ENCODE data around the gene DACH1.

Gene DACH1

GRCh38 chr13:71540098-71540497, 326.9 kb downstream of the DACH1 start:
- no peak for FAIRE-seq

DNA sequence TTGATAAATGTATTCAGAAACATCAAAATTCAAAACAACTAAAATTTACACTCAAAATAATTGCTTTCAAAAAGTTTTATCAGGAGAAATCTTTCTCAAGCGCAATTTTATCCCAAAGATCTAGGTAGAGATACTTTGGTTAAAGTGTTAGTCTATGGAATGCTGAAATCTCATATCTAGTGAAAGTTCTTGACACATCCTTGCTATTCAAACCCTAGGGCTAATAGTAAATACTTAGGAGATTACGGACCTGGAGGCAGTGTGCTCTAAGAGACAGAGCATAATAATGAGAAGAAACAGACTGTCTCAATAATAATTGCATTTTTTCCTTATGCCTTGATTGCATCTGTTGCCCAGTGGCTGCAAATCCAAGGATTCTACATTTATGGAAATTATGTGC, 330.8 kb downstream of the DACH1 start:
- FAIRE-seq, result no peak

DNA sequence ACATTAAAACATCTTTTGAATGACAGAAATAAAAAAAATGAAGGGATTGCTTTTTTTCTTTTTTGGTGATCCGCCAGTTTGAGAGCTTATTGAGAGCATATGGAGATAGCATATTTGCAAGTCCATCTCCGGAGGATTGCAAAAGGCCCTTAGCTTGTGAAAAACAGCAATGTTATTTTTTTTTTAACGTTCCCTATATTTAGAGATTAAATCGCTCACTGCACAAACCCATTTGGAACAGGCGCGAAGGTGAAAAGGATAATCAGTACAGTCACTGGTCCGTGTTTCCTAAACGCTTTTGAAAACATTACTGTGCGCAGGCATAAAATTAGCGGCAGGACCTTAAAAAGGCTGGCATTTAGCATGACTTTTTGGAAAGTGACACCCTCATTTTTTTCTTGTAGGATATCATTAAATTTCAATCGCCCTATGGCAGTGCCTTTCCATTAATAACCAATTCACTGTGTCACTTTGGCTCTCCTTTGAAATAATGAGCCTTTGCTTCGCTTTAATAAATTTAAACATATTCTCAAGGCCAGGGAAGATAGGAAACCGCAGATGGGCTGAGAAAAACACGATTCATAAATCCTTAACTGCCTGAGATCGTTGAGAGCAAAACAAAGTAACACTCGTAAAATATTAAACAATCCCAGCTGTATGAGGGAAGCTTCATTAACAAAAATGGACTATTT, 342.2 kb downstream of the DACH1 start:
- FAIRE-seq, result no peak

DNA sequence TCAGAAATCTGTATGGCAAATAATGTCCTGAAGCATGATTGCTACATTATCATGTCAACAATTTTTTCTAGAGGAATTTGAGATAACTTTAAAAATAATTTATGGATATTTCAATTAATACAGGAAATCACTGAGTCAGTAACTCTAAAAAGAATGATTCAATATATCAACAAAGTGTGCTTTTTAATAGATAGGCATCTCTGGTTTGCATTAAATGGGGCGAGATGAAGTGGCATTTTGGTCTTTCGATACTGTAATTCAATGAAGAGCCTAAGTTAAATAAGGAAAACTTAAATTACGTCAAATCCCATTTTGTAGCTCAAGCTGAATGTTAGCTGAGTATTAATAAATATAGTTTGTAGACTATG, 342.8 kb downstream of the DACH1 start:
- FAIRE-seq, result no peak

DNA sequence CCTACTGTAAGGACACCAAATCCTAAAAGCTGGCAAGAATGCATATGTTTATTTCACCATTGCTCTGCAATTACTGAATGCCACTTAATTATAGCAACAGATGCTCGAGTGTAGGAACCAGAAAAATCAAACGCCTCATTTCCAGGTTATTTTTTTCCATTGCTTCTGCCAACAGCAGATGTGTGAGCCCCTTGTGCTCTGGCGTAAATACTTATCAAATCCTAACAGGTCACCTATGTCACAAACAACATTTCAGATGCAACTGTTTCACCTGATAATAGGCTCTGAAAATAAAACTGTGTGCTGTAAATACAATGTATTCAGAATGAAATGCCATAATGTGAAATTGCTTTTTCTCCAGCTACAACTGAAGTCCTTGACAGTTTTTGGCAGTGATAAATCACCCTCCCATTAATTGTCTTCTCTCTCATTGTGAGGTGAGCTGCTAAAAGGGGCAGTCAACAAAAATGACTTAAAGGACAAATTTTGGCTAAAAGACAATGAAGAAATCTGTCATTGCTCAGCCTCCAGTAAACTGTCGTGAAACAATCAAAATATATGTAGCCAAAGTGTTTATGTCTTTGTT, 344.0 kb downstream of the DACH1 start:
- FAIRE-seq, result no peak

- no peak for FAIRE-seq
Observed at GRCh38 chr13:71517004-71517403, 350.0 kb downstream of the DACH1 start.

DNA sequence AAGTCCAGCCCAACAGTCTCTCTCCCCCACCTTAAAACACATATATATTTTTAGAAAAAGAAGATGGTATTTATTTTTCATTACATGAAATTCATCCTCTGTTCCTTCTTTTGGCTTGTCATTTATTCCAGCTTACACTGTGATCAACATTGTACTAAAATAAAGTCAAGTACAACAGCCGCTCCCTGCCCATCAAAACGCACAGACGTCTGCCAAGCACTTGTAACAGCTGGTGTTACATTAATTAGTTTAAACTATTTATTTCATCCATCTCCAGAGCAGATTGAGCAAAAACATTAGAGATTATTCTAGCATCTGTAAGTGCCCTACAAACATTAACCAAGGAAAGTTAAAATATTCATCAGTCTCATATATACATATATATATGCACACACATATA, 350.5 kb downstream of the DACH1 start:
- no peak for FAIRE-seq

DNA sequence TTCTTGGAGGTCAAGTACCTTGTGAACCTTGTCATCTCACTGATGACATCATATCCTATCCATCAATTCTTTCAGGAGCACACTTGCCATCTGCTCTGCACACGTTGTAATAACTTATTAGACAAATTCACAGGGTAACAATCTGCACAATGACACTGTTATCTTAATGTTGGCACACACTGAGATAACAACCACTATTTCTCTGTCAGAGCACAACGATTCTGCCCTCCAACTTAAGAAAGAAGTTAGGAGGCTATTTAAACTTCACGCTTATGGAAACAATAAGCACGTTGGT, 351.3 kb downstream of the DACH1 start:
- FAIRE-seq, result no peak

- no peak for FAIRE-seq
Observed at GRCh38 chr13:71514900-71515743, 351.9 kb downstream of the DACH1 start.

GRCh38 chr13:71513411-71514033, 353.5 kb downstream of the DACH1 start:
- FAIRE-seq, result no peak

- FAIRE-seq, result no peak
Observed at GRCh38 chr13:71503781-71504180, 363.2 kb downstream of the DACH1 start.

GRCh38 chr13:71499944-71500514, 367.0 kb downstream of the DACH1 start:
- FAIRE-seq, result no peak

GRCh38 chr13:71499235-71499634, 367.8 kb downstream of the DACH1 start:
- no peak for FAIRE-seq

DNA sequence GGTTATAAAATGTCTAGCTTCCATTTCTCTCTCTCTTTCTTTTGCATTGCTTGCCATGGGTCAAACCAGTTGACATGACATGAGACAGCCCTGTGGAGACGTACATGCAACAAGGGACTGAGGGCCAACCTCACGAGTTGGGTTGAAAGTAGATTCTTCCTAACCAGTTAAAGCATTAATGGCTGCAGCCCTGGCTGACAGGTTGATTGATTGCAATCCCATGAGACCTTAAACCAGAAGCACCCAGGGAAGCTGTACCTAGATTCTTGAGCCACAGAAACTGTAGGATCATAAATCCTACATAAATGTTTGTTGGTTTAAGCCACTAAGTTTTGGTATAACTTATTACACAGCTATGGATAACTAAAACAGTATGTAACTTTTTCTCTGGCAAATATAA, 373.8 kb downstream of the DACH1 start:
- no peak for FAIRE-seq

GRCh38 chr13:71492346-71492871, 374.6 kb downstream of the DACH1 start:
- no peak for FAIRE-seq

- FAIRE-seq, result no peak
Observed at GRCh38 chr13:71491010-71491409, 376.0 kb downstream of the DACH1 start.

GRCh38 chr13:71489041-71489440, 378.0 kb downstream of the DACH1 start:
- no peak for FAIRE-seq

DNA sequence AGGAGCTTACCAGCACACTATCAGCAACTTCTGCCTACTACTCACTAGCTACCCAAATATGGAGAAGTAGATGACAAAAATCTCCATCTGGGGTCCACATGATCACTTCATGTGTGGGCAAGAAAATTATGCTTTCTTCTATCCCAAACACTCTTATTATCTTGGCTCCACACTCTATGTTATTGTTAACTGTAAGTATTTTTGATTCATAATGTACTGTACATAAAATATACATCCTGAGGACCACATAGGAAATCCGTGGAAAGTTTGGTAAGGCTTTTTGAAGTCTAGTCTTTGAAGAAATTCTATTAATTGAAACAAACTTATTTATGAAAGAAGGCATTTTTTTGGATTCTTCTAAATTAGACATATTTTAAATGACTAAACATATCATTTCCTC, 378.8 kb downstream of the DACH1 start:
- no peak for FAIRE-seq

DNA sequence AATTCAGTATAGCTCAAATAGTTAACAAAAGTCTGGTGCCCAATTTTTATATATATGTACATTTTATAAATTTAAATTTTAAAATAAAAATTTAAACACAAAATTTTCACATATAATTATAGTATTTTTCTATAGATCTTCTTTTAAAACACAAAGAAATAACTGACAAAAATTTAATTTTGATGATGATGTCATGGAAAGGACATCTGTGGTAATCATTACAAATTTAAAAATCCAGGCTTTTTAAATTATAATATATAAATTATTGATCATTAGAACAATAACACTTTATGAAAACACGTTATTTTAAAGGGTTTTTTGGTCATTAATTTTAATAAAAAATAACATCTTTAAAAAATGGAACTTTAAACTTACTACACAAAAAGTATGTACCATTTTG, 381.1 kb downstream of the DACH1 start:
- peak; percentile 82 for FAIRE-seq

DNA sequence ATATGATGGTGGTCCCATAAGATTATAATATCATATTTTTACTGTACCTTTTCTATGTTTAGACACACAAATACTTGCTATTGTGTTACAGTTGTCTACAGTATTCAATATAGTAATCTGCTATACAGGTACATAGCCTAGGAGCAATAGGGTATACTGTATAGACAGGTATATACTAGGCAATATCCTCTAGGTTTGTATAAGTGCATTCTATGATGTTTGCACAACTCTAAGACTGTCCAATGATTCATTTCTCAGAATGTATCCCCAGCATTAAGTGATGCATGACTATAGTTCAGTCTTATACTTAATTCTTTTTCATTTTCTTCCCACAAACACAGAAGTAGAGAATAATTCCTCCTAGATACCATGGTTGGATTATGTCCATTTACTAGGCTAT, 383.3 kb downstream of the DACH1 start:
- FAIRE-seq, result no peak

DNA sequence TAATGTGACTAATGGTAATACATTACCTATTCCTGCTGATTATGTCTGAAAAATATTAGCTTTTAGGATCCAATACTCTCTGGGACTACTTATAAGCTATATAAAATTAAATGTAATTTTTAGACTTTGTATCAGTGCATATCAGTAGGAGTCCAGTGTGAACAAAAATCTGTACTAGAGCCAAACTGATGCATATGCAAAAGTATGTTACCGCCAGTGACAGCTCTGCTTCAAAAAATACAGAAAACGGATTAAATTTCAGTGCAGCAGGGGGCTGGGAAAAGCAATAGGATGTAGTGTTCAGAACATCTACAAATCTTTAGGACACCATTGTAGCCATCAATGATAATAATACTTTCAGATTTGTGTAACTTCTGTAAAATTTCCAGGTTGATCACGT, 385.5 kb downstream of the DACH1 start:
- no peak for FAIRE-seq

DNA sequence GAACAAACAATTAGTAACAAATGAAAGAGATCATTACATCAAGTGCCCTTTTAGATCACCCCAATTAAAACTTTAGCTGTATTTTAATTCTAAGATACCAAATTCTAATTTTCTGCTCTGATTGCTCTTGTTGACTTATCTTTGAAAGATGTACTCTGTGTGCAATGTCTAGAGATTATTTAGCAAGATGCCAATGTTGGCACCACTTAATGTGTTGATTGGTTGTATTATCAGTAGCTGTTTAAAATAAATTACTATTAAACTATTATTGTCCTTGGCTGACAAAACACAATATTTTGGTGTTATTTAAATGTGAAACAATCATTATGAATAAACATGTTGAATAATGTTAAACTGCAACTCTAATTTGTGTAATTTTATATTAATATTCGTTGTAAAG, 386.0 kb downstream of the DACH1 start:
- no peak for FAIRE-seq

- FAIRE-seq, result no peak
Observed at GRCh38 chr13:71477735-71478134, 389.3 kb downstream of the DACH1 start.
